Pulmonary artery endothelial cell (primary cell): ENCODE data around the gene PLD4. TPM values are rescaled to one million over a fixed set of nuclear protein-coding genes. Genes with fewer than 3 reads are reported as not detected.

Experiments used
- DNase-seq: peaks from one replicate; pipeline ENCODE4 v3.0.0-alpha.2; 2011; ENCODE audit warnings: low read depth, low spot score
- total RNA-seq: library from RNA; depleted of rRNA; stranded (reverse); fragments of >200 nt; gene quantifications from 2 replicates; pipeline ENCODE4 v1.2.3, GENCODE V29; 2014

The PLD4 gene
- total RNA-seq, 1 donor from 2014 or later: under 0.01 TPM

DNA sequence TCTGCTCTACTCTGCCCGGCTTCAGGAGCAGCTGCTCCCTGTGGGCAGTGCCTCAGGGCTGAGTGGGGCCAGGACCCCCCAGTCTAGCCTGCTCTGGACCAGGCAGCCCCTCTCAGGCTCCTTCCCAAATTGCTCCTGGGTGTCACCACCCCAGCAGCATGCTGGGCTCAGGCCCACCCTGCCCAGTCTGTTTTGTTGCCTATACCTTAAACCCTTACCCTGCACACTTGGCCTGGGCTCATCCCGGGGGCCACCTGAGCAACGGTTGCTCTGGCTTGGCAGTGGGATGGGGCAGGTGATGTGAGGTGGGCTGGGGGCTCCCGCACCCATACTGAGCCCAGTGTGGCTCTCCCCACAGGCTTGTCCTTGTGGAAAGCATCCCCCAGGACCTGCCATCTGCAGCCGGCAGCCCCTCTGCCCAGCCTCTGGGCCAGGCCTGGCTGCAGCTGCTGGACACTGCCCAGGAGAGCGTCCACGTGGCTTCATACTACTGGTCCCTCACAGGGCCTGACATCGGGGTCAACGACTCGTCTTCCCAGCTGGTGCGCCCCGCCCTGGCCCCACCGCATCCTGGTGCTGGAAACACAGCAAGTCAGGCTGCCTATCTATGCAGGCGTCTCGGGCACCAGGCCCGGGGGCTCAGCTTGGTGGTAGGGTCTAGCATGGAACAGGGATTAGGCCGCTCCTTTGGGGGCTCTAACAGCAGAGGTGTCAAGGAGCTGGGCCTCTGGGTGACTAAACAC, 3.9 kb downstream of the PLD4 start:
- no peak for DNase-seq

- no peak for DNase-seq
Measured at GRCh38 chr14:104929268-104930230, 4.9 kb downstream of the PLD4 start.

GRCh38 chr14:104930526-104931303, 6.0 kb downstream of the PLD4 start:
- no peak for DNase-seq

- DNase-seq: no peak
Measured at GRCh38 chr14:104931304-104931770, 6.7 kb downstream of the PLD4 start.

DNA sequence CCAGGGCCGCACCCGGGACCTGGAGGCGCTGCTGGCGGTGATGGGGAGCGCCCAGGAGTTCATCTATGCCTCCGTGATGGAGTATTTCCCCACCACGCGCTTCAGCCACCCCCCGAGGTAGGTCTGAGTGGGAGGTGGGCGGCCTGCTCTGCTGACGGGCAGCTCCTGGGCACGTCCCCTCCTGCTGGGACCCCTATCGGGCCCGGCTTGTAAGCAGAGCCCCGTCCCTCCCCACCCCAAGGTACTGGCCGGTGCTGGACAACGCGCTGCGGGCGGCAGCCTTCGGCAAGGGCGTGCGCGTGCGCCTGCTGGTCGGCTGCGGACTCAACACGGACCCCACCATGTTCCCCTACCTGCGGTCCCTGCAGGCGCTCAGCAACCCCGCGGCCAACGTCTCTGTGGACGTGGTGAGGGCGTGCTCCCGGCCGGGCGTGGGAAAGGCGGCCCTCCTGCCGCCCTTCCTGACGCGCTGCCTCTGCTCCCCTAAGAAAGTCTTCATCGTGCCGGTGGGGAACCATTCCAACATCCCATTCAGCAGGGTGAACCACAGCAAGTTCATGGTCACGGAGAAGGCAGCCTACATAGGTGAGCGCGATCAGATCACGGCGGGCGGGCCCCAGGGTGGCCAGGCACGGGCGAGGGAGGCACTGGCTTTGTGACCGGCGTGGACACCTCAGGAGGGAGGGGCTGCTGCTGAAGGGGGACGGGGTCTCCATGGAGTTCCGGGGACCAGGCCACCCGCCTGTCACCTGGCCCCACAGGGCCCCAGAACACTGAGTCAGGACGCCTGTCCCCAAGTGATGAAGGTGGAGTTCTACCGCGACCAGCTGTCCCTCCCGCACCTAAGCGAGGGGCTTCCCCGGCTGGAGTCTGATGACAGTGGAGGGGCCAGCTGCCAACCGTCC, 7.3 kb downstream of the PLD4 start:
- DNase-seq: no peak

DNA sequence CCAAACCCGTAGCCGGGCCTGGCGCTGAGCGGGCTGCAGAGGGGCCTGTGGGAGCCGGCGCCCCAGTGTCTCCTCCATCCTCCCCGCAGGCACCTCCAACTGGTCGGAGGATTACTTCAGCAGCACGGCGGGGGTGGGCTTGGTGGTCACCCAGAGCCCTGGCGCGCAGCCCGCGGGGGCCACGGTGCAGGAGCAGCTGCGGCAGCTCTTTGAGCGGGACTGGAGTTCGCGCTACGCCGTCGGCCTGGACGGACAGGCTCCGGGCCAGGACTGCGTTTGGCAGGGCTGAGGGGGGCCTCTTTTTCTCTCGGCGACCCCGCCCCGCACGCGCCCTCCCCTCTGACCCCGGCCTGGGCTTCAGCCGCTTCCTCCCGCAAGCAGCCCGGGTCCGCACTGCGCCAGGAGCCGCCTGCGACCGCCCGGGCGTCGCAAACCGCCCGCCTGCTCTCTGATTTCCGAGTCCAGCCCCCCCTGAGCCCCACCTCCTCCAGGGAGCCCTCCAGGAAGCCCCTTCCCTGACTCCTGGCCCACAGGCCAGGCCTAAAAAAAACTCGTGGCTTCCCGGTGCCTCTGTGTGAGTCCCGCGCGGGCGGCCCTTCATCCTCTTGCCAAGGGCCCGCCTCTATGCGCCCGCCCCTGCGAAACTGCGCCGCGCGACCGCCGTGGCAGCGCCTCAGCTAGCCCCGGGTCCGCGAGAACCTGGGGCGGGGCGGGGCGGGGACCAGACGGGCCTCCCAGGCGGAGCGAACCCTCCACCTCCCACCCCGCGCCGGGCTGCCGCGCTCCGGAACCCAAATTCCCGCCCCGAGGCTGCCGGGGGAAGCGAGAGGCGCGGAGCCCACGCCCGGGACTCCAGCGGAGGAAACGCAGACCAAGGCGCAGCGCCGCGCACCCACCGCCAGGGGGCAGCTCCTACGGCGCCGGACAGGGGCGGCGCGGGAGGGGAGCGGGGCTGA, 8.3 kb downstream of the PLD4 start:
- no peak for DNase-seq

DNA sequence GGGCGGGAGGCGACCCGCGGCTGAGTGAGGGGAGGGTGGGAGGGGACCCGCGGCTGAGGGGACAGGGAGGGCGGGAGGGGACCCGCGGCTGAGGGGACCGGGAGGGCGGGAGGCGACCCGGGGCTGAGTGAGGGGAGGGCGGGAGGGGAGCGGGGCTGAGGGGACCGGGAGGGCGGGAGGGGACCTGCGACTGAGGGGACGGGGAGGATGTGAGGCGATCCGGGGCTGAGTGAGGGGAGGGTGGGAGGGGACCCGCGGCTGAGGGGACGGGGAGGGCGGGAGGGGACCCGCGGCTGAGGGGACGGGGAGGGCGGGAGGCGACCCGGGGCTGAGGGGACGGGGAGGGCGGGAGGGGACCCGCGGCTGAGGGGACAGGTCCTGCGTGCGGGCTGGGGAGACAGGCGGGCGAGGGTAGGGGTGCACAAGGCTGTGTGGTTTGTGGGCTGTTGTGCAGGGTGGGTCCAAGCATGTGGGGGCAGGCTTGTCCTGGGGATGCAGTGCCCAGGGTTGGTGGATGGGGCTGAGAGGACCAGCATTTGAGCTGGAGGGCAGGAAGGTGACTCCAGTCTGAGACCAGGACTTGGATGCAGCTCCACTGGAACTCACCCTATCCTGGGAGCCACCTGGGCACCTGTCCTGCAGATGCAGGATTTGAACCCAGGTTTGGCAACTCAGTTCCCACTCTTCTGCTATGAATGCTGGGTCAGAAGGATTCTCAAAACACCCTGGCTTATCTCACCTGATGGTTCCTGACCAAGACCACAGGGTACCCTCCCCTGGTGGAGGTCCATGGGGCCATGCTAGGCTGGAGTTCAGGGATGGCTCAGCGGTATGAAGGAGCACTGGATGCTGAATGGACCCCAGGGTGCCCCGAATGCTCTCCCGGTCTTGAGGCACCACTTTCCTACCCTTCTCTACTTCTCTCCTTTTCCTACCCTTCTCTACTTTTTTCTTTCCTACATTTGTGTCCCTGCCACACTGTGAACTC, 9.4 kb downstream of the PLD4 start:
- no peak for DNase-seq

- DNase-seq: no peak
Measured at GRCh38 chr14:104935026-104935650, 10.5 kb downstream of the PLD4 start.

GRCh38 chr14:104935955-104936354, 11.3 kb downstream of the PLD4 start:
- DNase-seq: no peak

DNA sequence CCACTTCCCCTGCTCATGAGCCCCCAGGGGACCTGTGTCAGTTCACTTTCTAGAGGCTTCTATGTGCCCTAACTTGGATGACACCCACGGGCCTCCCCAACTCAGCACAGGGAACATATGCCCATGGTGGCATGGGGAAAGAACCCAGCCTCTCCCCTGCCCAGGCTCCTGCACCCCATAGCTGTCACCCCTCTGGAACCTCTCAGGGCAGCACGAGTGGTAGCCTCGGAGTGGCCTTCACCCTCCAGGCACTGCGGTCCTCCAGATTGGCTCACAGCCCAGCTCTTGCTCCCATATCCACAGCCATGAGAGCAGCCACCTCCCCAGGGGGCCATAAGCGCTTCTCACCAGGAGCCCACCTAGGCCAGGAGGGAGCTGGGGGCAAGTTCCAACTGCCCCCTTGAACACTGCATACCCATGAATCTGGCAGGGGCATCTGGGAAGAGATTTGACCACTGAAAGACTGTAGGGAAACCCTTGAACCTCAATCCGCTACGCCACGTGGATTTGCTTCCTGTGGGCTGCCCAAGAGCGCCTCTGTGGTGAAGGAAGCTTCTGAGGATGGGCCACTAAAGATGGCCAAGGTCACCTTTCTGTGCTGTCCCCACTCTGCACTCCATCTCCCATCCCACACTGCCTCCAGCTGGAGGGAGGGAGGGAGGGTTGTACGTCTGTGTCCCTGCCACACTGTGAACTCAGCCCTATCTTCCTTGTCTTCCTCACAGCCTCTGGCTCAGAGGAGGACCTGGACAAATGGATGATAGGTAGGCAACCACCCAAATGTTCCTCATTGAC, 11.9 kb downstream of the PLD4 start:
- DNase-seq: no peak

GRCh38 chr14:104937161-104937560, 12.5 kb downstream of the PLD4 start:
- no peak for DNase-seq

DNA sequence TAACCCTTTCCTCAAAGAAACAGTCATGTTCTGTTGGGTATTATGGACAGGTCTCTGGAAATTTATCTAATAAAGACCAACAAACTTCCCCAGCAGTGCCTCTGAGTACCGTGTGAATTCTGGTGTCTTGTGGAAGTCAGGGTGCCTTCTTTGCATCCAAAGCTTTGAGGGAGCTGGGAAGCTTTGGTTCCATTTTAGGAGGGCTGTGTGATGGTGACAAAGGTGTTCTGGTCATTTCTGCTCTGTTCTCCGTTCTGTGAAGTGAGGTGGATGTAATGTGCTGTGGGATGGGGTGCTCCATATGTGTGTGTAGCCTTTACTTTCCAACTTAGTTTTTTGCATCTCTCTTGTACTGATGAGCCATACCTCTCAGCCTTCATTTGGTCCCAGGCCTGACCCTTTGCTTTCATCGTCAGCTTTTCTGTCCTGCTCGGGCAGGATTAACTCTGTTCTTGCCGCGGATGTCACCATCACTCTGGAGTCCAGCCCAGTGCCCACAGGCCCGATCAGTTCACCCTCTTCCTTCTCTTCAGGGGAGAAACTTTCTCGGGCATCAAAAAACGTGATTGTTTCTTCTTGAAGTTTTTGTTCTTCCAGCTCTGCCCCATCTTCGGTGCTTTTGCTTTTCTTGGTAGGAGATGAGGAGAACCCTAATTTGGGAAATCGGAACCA, 13.2 kb downstream of the PLD4 start:
- DNase-seq: no peak

- no peak for DNase-seq
Measured at GRCh38 chr14:104938436-104938835, 13.8 kb downstream of the PLD4 start.

GRCh38 chr14:104938960-104939359, 14.3 kb downstream of the PLD4 start:
- no peak for DNase-seq

DNA sequence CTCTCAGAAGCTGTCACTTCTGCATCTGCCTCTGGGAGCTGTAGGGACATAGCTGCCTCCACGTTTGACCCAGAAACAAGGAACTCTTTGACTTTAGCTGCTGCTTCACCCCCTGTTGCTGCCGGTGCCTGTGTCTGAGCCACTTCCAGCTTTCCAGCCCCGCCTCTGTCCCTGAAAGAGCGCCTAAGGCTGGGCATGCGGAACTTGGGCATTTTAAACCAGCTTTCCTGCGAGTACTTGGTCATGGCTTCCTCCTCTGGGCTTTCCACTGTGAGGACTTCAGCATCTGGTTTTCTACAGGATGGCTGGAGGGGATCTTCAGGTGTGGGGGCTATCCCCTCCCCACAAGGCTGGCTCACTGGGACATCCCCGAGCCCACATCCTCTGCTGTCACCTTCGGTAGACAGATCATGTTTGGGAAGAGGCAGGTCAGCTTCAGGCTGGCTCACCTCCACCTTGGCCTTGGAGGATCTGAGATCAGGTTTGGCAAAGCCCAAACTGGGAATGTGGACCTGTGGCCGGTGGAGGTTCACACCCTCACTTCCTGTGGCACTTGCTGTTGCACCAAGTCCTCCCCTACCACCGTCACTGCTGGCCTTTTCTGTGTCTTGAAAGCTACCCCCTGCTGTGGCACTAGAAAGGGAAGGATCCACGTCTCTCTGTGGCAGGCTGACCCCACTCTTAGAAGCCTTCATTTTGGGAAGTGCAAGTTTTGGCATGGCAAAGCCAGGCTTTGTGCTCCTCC, 15.2 kb downstream of the PLD4 start:
- no peak for DNase-seq
